ENCODE measurements around the gene CHRNA9. TPM values are rescaled to one million over a fixed set of nuclear protein-coding genes. Genes with fewer than 3 reads are reported as not detected.

CHRNA9 gene
- total RNA-seq, 6 experiments from 2014 or later, result not detected

- Mint-ChIP-seq H3K36me3 (ENCODE audit: low read depth) (peaks cover 5% of the 10 kb centered on the region), H3K4me1 (ENCODE audit: low read depth) (peaks cover 9% of the 10 kb centered on the region), H3K27me3 (ENCODE audit: insufficient read depth) (peaks cover 24% of the 10 kb centered on the region), H3K9me3 (no peaks in the 10 kb centered on the region), H3K27ac (no peak overlapping the region), H3K4me3 (no peak overlapping the region)
- no peak for TF ChIP-seq CTCF (IDR thresholded peaks at IDR 0.05)
- no peak for DNase-seq
These were observed 34.6 kb upstream of the CHRNA9 start for GRCh38 chr4:40300371-40301162.

- DNase-seq, result no peak
- Mint-ChIP-seq H3K4me3 (no peak overlapping the region), H3K9me3 (no peaks in the 10 kb centered on the region), H3K36me3 (ENCODE audit: low read depth) (peaks cover 5% of the 10 kb centered on the region), H3K27ac (no peak overlapping the region), H3K4me1 (ENCODE audit: low read depth) (peaks cover 9% of the 10 kb centered on the region), H3K27me3 (ENCODE audit: insufficient read depth) (peaks cover 25% of the 10 kb centered on the region)
- no peak for TF ChIP-seq CTCF (IDR thresholded peaks at IDR 0.05)
These were observed 33.5 kb upstream of the CHRNA9 start for GRCh38 chr4:40301603-40302002.

GRCh38 chr4:40303751-40304150, 31.4 kb upstream of the CHRNA9 start:
- Mint-ChIP-seq H3K4me3 (no peak overlapping the region), H3K27ac (no peak overlapping the region), H3K27me3 (ENCODE audit: insufficient read depth) (peaks cover 20% of the 10 kb centered on the region), H3K9me3 (no peaks in the 10 kb centered on the region), H3K36me3 (ENCODE audit: low read depth) (peaks cover 5% of the 10 kb centered on the region), H3K4me1 (ENCODE audit: low read depth) (no peaks in the 10 kb centered on the region)
- no peak for TF ChIP-seq CTCF (IDR thresholded peaks at IDR 0.05)
- no peak for DNase-seq

- H3K4me1 Mint-ChIP-seq (ENCODE audit: low read depth), result peaks cover 7% of the 10 kb centered on the region
- peaks cover 5% of the 10 kb centered on the region for H3K36me3 Mint-ChIP-seq (ENCODE audit: low read depth)
- H3K27me3 Mint-ChIP-seq (ENCODE audit: insufficient read depth), result peaks cover 16% of the 10 kb centered on the region
- no peak for TF ChIP-seq CTCF (IDR thresholded peaks at IDR 0.05)
- DNase-seq, result no peak
- H3K9me3 Mint-ChIP-seq, result no peaks in the 10 kb centered on the region
- H3K27ac Mint-ChIP-seq, result no peak overlapping the region
- no peak overlapping the region for H3K4me3 Mint-ChIP-seq
These were observed 29.6 kb upstream of the CHRNA9 start for GRCh38 chr4:40305328-40306170.

GRCh38 chr4:40306226-40306625, 28.9 kb upstream of the CHRNA9 start:
- peaks cover 5% of the 10 kb centered on the region for H3K36me3 Mint-ChIP-seq (ENCODE audit: low read depth)
- DNase-seq, result no peak
- TF ChIP-seq CTCF (IDR thresholded peaks at IDR 0.05), result no peak
- H3K9me3 Mint-ChIP-seq, result no peaks in the 10 kb centered on the region
- no peak overlapping the region for H3K4me3 Mint-ChIP-seq
- peaks cover 7% of the 10 kb centered on the region for H3K4me1 Mint-ChIP-seq (ENCODE audit: low read depth)
- H3K27me3 Mint-ChIP-seq (ENCODE audit: insufficient read depth), result peaks cover 14% of the 10 kb centered on the region
- no peak overlapping the region for H3K27ac Mint-ChIP-seq

Data from HFFc6 (cell line).